ENCODE data around the gene PCDHGB3.
"Not testable (repeated sequence)": the region's sequence is repeated elsewhere in the genome, so short reads cannot be mapped to it uniquely, and the experiment has no call there.

The PCDHGB3 gene

DNA sequence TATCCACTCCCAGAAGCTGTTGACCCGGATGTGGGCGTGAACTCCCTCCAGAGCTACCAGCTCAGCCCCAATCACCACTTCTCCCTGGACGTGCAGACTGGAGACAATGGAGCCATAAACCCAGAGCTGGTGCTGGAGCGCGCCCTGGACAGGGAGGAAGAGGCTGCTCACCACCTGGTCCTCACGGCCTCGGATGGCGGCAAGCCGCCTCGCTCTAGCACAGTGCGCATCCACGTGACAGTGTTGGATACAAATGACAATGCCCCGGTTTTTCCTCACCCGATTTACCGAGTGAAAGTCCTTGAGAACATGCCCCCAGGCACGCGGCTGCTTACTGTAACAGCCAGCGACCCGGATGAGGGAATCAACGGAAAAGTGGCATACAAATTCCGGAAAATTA lies 23.2 kb downstream of the PCDHGB3 start:
- DNase-seq: no peak

DNA sequence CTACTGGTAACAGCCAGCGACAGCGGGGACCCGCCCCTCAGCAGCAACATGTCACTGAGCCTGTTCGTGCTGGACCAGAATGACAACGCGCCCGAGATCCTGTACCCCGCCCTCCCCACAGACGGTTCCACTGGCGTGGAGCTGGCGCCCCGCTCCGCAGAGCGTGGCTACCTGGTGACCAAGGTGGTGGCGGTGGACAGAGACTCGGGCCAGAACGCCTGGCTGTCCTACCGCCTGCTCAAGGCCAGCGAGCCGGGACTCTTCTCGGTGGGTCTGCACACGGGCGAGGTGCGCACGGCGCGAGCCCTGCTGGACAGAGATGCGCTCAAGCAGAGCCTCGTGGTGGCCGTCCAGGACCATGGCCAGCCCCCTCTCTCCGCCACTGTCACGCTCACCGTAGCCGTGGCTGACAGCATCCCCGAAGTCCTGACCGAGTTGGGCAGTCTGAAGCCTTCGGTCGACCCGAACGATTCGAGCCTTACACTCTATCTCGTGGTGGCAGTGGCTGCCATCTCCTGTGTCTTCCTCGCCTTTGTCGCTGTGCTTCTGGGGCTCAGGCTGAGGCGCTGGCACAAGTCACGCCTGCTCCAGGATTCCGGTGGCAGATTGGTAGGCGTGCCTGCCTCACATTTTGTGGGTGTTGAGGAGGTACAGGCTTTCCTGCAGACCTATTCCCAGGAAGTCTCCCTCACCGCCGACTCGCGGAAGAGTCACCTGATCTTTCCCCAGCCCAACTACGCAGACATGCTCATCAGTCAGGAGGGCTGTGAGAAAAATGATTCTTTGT lies 24.6 kb downstream of the PCDHGB3 start:
- DNase-seq: not testable (repeated sequence)

DNA sequence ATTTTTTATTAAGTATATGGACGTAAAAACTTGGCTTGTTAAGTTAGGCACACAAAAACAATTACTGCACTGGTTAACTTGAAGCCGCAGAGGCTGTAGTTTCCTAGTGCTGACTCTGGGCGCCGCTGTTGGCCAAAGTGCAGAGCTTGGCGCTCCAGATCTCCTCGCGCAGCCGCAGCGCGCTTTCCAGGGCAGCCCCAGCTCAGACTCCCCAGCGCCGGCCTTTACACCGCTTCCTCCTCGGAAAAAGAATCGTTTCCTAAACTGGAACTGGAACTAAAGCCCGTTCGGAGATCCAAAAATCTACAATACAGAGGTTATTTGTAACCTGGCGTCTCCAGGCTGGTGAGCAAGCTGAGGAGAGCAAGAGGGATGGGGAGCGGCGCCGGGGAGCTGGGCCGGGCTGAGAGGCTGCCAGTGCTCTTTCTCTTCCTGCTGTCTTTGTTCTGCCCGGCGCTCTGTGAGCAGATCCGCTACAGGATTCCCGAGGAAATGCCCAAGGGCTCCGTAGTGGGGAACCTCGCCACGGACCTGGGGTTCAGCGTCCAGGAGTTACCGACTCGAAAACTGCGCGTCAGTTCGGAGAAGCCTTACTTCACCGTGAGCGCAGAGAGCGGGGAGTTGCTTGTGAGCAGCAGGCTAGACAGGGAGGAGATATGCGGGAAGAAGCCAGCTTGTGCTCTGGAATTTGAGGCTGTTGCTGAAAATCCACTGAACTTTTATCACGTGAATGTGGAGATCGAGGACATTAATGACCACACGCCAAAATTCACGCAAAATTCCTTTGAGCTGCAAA lies 27.9 kb downstream of the PCDHGB3 start, which contains the start of gene PCDHGB5:
TSS of gene PCDHGB5 (plus strand) at position 192 of the 796 bp plus-strand sequence. CDS start at position 373, 181 bp downstream.
- DNase-seq: peak; percentile 45

DNA sequence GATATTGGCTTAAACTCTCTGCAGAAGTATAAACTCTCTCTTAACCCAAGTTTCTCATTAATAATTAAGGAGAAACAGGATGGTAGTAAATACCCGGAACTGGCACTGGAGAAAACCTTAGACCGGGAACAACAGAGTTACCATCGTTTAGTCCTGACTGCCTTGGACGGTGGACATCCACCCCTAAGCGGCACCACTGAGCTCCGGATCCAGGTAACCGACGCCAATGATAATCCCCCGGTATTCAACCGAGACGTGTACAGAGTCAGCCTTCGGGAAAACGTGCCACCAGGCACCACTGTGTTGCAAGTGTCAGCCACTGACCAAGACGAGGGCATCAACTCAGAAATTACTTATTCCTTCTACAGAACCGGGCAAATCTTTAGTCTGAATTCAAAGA lies 28.6 kb downstream of the PCDHGB3 start:
- no peak for DNase-seq

DNA sequence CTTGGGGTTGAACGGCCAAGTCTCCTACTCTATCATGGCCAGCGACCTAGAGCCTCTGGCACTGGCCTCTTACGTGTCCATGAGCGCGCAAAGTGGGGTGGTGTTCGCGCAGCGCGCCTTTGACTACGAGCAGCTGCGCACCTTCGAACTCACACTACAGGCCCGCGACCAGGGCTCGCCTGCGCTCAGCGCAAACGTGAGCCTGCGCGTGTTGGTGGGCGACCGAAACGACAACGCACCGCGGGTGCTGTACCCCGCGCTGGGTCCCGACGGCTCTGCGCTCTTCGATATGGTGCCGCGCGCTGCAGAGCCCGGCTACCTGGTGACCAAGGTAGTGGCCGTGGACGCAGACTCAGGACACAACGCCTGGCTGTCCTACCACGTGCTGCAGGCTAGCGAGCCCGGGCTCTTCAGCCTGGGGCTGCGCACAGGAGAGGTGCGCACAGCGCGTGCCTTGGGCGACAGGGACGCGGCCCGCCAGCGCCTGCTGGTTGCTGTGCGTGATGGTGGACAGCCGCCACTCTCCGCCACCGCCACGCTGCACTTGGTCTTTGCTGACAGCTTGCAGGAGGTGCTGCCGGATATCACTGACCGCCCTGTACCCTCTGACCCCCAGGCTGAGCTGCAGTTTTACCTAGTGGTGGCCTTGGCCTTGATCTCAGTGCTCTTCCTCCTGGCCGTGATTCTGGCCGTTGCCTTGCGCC lies 29.7 kb downstream of the PCDHGB3 start:
- DNase-seq: no peak

GRCh38 chr5:141402553-141403243 lies 32.7 kb downstream of the PCDHGB3 start, which contains the start of gene PCDHGA9:
Gene PCDHGA9 (plus strand): TSS chr5:141402778. CDS start chr5:141402953, 175 bp downstream.
- no peak for DNase-seq

DNA sequence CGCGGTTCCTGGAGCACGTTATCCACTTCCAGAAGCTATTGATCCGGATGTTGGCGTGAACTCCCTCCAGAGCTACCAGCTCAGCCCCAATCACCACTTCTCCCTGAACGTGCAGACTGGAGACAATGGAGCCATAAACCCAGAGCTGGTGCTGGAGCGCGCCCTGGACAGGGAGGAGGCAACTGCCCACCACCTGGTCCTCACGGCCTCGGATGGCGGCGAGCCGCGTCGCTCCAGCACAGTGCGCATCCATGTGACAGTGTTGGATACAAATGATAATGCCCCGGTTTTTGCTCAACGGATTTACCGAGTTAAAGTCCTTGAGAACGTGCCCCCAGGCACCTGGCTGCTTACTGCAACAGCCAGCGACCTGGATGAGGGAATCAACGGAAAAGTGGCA lies 33.3 kb downstream of the PCDHGB3 start:
- no peak for DNase-seq

- DNase-seq: peak; percentile 47
These were observed 37.9 kb downstream of the PCDHGB3 start, which contains the start of gene PCDHGB6 for GRCh38 chr5:141407790-141408505. Gene PCDHGB6 (plus strand): TSS chr5:141408021. CDS start chr5:141408203, 182 bp downstream.

GRCh38 chr5:141409598-141410306 lies 39.7 kb downstream of the PCDHGB3 start:
- DNase-seq: no peak

- no peak for DNase-seq
These were observed 41.5 kb downstream of the PCDHGB3 start for GRCh38 chr5:141411575-141411974.

DNA sequence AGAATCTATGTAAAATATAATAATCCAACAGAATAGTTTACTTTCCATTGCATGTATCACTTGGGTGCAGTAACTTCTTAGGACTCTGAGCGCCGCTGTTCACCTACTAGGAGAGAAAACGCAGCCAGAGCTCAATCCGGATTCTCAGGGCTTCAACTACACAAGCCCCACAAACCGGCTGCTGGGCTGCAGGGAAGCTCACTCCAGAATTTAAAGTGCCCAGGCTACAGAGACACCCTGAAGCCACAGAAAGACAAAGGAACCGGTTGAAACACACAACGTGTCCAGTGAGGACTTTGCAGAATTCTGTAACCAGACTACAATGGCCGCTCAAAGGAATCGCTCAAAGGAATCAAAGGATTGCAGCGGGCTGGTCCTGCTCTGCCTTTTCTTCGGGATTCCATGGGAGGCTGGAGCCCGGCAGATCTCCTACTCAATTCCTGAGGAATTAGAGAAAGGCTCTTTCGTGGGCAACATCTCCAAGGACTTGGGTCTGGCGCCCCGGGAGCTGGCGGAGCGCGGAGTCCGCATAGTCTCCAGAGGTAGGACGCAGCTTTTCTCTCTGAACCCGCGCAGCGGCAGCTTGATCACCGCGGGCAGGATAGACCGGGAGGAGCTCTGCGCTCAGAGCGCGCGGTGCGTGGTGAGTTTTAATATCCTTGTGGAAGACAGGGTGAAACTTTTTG lies 43.0 kb downstream of the PCDHGB3 start, which contains the start of gene PCDHGA10:
TSS of gene PCDHGA10 (plus strand) at position 134 of the 686 bp plus-strand sequence. CDS start at position 323, 189 bp downstream.
- DNase-seq: peak; percentile 62

GRCh38 chr5:141413540-141414069 lies 43.6 kb downstream of the PCDHGB3 start:
- DNase-seq: no peak

DNA sequence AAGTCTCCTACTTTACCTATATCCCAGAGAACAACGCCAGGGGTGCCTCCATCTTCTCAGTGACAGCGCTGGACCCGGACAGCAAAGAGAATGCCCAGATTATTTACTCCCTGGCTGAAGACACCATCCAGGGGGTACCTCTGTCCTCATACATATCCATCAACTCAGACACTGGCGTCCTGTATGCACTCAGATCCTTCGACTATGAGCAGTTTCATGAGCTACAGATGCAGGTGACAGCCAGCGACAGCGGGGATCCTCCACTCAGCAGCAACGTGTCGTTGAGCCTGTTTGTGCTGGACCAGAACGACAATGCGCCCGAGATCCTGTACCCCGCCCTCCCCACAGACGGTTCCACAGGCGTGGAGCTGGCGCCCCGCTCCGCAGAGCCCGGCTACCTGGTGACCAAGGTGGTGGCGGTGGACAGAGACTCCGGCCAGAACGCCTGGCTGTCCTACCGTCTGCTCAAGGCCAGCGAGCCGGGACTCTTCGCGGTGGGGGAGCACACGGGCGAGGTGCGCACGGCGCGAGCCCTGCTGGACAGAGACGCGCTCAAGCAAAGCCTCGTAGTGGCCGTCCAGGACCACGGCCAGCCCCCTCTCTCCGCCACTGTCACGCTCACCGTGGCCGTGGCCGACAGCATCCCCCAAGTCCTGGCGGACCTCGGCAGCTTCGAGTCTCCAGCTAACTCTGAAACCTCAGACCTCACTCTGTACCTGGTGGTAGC lies 44.7 kb downstream of the PCDHGB3 start:
- not testable (repeated sequence) for DNase-seq

DNA sequence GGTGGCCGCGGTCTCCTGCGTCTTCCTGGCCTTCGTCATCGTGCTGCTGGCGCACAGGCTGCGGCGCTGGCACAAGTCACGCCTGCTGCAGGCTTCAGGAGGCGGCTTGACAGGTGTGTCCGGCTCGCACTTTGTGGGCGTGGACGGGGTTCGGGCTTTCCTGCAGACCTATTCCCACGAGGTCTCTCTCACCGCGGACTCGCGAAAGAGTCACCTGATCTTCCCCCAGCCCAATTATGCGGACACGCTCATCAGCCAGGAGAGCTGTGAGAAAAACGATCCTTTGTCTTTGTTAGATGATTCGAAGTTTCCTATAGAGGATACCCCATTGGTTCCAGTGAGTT lies 45.2 kb downstream of the PCDHGB3 start:
- not testable (repeated sequence) for DNase-seq

- DNase-seq: peak; percentile 43
These were observed 47.6 kb downstream of the PCDHGB3 start, which contains the start of gene PCDHGB7 for GRCh38 chr5:141417494-141418172. Gene PCDHGB7 (plus strand): TSS chr5:141417677. CDS start chr5:141417860, 183 bp downstream.

DNA sequence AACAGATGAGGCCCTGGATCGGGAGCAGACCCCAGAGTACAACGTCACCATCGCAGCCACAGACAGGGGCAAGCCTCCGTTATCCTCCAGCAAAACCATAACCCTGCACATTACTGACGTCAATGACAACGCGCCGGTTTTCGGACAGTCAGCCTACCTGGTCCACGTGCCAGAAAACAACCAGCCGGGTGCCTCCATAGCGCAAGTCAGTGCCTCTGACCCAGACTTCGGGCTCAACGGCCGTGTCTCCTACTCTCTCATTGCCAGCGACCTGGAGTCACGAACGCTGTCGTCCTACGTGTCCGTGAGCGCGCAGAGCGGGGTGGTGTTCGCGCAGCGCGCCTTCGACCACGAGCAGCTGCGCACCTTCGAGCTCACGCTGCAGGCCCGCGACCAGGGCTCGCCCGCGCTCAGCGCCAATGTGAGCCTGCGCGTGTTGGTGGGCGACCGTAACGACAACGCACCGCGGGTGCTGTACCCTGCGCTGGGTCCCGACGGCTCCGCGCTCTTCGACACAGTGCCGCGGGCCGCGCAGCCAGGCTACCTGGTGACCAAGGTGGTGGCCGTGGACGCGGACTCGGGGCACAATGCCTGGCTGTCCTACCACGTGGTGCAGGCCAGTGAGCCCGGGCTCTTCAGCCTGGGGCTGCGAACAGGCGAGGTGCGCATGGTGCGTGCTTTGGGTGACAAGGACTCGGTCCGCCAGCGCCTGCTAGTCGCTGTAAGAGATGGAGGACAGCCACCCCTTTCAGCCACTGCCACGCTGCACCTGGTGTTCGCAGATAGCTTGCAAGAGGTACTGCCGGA lies 49.2 kb downstream of the PCDHGB3 start:
- DNase-seq: no peak

DNA sequence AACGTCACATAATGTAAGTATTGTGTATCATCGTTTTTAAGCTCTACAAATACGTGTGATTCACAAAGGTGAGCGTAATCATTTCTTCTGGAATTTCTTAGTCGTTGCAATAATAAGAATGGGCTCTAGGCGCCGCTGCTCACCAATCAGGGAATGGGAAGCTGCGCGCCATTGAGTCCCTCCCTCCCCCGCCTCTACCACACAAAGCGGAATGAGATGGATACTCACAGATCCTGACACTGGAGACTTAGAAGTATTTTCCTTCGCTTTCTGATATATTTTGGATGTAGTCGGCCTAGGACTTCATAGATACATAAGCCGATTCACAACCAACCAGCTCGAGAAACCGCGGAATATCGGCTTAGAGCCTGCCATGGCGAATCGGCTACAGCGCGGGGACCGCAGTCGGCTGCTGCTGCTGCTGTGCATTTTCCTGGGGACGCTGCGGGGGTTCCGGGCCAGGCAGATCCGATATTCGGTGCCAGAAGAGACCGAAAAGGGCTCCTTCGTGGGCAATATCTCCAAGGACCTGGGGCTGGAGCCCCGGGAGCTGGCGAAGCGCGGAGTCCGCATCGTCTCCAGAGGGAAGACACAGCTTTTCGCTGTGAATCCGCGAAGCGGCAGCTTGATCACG lies 50.9 kb downstream of the PCDHGB3 start, which contains the start of gene PCDHGA11:
TSS of gene PCDHGA11 (plus strand) at position 197 of the 634 bp plus-strand sequence. CDS start at position 374, 177 bp downstream.
- no peak for DNase-seq

Data from activated naive CD4-positive, alpha-beta T cell treated with anti-CD3 and anti-CD28 coated beads, Interleukin-2, amount 50 U/mL, for 16 hours (primary cell).